ENCODE data around the gene MBLAC1. TPM values are rescaled to one million over a fixed set of nuclear protein-coding genes. Genes with fewer than 3 reads are reported as not detected.

Gene MBLAC1
- total and polyA plus RNA-seq, 2 of the 4 experiments (the other 2 are of a cell fraction) = 0.72 to 1.4 TPM

DNA sequence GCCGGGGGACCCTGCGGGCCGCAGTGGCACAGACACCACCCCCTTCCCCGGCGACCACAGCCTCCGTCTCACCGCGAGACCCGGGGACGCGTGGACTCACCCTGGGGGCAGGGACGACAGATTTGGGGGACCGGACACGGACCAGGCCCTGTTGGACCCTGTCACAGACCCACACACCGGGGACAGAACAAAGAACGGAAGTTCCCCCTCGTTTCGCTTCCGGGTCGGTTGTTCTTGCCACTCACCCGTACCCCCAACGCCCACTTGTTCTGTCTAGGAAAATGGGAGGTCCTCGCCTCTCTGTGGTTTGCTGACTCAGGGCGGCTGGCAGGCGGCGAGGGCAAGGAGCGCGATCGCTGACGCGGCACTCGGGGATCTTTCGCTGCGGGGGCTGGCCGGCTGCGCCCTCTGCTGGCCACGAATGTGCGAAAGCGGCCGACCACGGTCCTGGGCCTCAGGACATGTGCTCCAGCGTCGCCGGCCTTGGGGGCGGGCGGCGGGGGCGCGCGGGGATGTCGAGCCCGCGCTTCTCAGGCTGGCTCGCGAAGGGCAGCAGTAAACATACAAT lies 45.1 kb upstream of the MBLAC1 start, which contains the start of gene ZNF3 (continued):
- TF ChIP-seq MXI1 (IDR thresholded peaks at IDR 0.05; ENCODE audit: borderline replicate concordance, low read depth, low read length) = peak; percentile 85

- in situ Hi-C loops (cut with MboI; ENCODE audit: low sequenced_read_pairs) = no loop called here
- Histone ChIP-seq H2BK120ac (ENCODE audit: low read depth, low read length) (peak overlapping the region; percentile 82), H3K27me3 (ENCODE audit: control insufficient read depth, insufficient read depth, low read length) (no peaks in the 10 kb centered on the region), H2AFZ (replicated peaks; ENCODE audit: low read length, poor library complexity) (peak overlapping the region; percentile 82), H3K4ac (ENCODE audit: low read depth, low read length) (peak overlapping the region; percentile 55; the same call in 1 of the 2 replicates), H3K18ac (ENCODE audit: low read depth, low read length) (no peak overlapping the region), H2BK15ac (ENCODE audit: low read depth, low read length) (peak overlapping the region; percentile 16; the same call in 2 of the 3 replicates), H3K4me3 (ENCODE audit: insufficient read depth, low read depth, low read length) (no peak overlapping the region), H2BK20ac (ENCODE audit: low read depth, low read length) (peak overlapping the region; percentile 57; the same call in 1 of the 2 replicates), H3K23ac (ENCODE audit: low read depth, low read length) (no peak overlapping the region), H4K5ac (ENCODE audit: low read depth, low read length) (peak overlapping the region; percentile 41; the same call in 1 of the 2 replicates), H3K4me1 (ENCODE audit: control insufficient read depth, insufficient read depth, low read length) (peaks cover 15% of the 10 kb centered on the region), H2BK5ac (ENCODE audit: low read depth, low read length, poor library complexity, severe bottlenecking) (peak overlapping the region; percentile 26), H2AK9ac (replicated peaks; ENCODE audit: low read depth, low read length, poor library complexity) (peak overlapping the region; percentile 65), H3K9me1 (ENCODE audit: insufficient read depth, low read length) (peaks cover 13% of the 10 kb centered on the region), H2AK5ac (ENCODE audit: low read depth, low read length) (peak overlapping the region; percentile 48), H3K36me3 (ENCODE audit: control insufficient read depth, insufficient read depth, low read length) (peaks cover 16% of the 10 kb centered on the region), H3K14ac (replicated peaks; ENCODE audit: low read depth, low read length) (no peak overlapping the region), H4K8ac (ENCODE audit: low read depth in 2 of 2, low read length in 2 of 2) (peak overlapping the region in 1 of 2 experiments; percentile 68; a peak in 1 of 4 replicates), H3K9ac (ENCODE audit: low read depth, low read length) (no peak overlapping the region), H3K27ac (ENCODE audit: insufficient read depth, low read length) (no peak overlapping the region), H3K4me2 (ENCODE audit: low read depth, low read length) (no peak overlapping the region), H3K79me1 (ENCODE audit: low read depth in 1 of 2, low read length in 2 of 2) (peaks cover 7 to 32% of the 10 kb centered on the region in 2 experiments), H3K56ac (ENCODE audit: extremely low read depth, insufficient read depth, low read length) (no peak overlapping the region), H4K20me1 (ENCODE audit: insufficient read depth, low read length) (peaks cover 21% of the 10 kb centered on the region), H3K9me3 (ENCODE audit: control insufficient read depth, insufficient read depth, low read length) (no peaks in the 10 kb centered on the region), H4K91ac (ENCODE audit: insufficient read depth, low read depth, low read length) (peak overlapping the region; percentile 44)
- BruUV-seq (replicated peaks) = no TSS peak
- intact Hi-C loops (cut with micrococcal nuclease) = no loop called here
- no CpG with 5 or more reads among the region's 4 CpGs for whole genome bisulfite sequencing, 2 experiments (ENCODE audit: extremely low coverage in 2 of 2, insufficient read length in 1 of 2)
- ATAC-seq (ENCODE audit: low read depth) (no peak), DNase-seq (no peak)
- ChIA-PET CTCF (interaction anchor here (0.6 kb wide), 1 partner anchor 132 kb away, joined by 6 read pairs; no protein-coding TSS in a partner anchor), POLR2A (ENCODE audit: unreplicated experiment) (no interaction called here)
- dilution Hi-C loops (cut with HindIII; ENCODE audit: low sequenced_read_pairs, unreplicated experiment) = no loop called here
- TF ChIP-seq, protein P1, sequence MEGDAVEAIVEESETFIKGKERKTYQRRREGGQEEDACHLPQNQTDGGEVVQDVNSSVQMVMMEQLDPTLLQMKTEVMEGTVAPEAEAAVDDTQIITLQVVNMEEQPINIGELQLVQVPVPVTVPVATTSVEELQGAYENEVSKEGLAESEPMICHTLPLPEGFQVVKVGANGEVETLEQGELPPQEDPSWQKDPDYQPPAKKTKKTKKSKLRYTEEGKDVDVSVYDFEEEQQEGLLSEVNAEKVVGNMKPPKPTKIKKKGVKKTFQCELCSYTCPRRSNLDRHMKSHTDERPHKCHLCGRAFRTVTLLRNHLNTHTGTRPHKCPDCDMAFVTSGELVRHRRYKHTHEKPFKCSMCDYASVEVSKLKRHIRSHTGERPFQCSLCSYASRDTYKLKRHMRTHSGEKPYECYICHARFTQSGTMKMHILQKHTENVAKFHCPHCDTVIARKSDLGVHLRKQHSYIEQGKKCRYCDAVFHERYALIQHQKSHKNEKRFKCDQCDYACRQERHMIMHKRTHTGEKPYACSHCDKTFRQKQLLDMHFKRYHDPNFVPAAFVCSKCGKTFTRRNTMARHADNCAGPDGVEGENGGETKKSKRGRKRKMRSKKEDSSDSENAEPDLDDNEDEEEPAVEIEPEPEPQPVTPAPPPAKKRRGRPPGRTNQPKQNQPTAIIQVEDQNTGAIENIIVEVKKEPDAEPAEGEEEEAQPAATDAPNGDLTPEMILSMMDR (conservative IDR thresholded peaks at IDR 0.05; ENCODE audit: low read depth, low read length) = no peak
- TF ChIP-seq RCOR1 (IDR thresholded peaks at IDR 0.05; ENCODE audit: insufficient replicate concordance, low read length) = no peak
- TF ChIP-seq, protein P2, sequence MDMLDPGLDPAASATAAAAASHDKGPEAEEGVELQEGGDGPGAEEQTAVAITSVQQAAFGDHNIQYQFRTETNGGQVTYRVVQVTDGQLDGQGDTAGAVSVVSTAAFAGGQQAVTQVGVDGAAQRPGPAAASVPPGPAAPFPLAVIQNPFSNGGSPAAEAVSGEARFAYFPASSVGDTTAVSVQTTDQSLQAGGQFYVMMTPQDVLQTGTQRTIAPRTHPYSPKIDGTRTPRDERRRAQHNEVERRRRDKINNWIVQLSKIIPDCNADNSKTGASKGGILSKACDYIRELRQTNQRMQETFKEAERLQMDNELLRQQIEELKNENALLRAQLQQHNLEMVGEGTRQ (IDR thresholded peaks at IDR 0.05; ENCODE audit: low read depth, low read length) = no peak
- TF ChIP-seq RFX5 (IDR thresholded peaks at IDR 0.05; ENCODE audit: low read depth, low read length) = no peak
Observed at GRCh38 chr7:100082978-100083377, 43.8 kb upstream of the MBLAC1 start.
